ENCODE measurements around the gene BEND2. TPM values are rescaled to one million over a fixed set of nuclear protein-coding genes. Genes with fewer than 3 reads are reported as not detected.

BEND2 gene
- polyA plus RNA-seq, 1 donor from 2014 or later, result not detected

- TF ChIP-seq CTCF (IDR thresholded peaks at IDR 0.05; ENCODE audit: poor library complexity, severe bottlenecking) (no peak), EP300 (conservative IDR thresholded peaks at IDR 0.05; ENCODE audit: poor library complexity, severe bottlenecking) (no peak), RAD21 (conservative IDR thresholded peaks at IDR 0.05) (no peak), SMC3 (conservative IDR thresholded peaks at IDR 0.05; ENCODE audit: poor library complexity) (no peak), TAF1 (IDR thresholded peaks at IDR 0.05; ENCODE audit: low read depth) (no peak), POLR2AphosphoS5 (IDR thresholded peaks at IDR 0.05) (no peak), EZH2 (IDR thresholded peaks at IDR 0.05; ENCODE audit: borderline replicate concordance, insufficient read depth, low read length, poor library complexity, severe bottlenecking) (no peak), REST (IDR thresholded peaks at IDR 0.05; ENCODE audit: borderline replicate concordance) (no peak)
- no peaks in the 10 kb centered on the region for H3F3A ChIP-seq (ENCODE audit: insufficient read depth, low read length, poor library complexity, severe bottlenecking)
- H3K4me3 ChIP-seq (ENCODE audit: low read length), result no peak overlapping the region
- no peaks in the 10 kb centered on the region for H3K9me3 ChIP-seq (ENCODE audit: low read length)
- H3K27me3 ChIP-seq (ENCODE audit: insufficient read depth, low read depth, low read length), result no peaks in the 10 kb centered on the region
- no peak overlapping the region for H2AFZ ChIP-seq (ENCODE audit: low read depth, low read length)
- no peak overlapping the region for H3K9ac ChIP-seq (ENCODE audit: low read length)
- no peak overlapping the region for H3K27ac ChIP-seq (ENCODE audit: low read length)
- H3K36me3 ChIP-seq (ENCODE audit: insufficient read depth, low read length), result no peaks in the 10 kb centered on the region
- no peak overlapping the region for H3K4me2 ChIP-seq (ENCODE audit: low read length)
- no peaks in the 10 kb centered on the region for H3K79me2 ChIP-seq (replicated peaks; ENCODE audit: insufficient read depth, low read length)
- H4K20me1 ChIP-seq (ENCODE audit: insufficient read depth), result no peaks in the 10 kb centered on the region
- H3K9me2 ChIP-seq (ENCODE audit: insufficient read depth, low read length), result no peaks in the 10 kb centered on the region
These were observed 46.5 kb downstream of the BEND2 start for GRCh38 chrX:18174209-18174608.

GRCh38 chrX:18173494-18174180 is 47.0 kb downstream of the BEND2 start:
- H3K27me3 ChIP-seq (ENCODE audit: insufficient read depth, low read depth, low read length), result no peaks in the 10 kb centered on the region

More at GRCh38 chrX:18173494-18174180, 47.0 kb downstream of the BEND2 start:
- Histone ChIP-seq H3F3A (ENCODE audit: insufficient read depth, low read length, poor library complexity, severe bottlenecking) (no peaks in the 10 kb centered on the region), H3K79me2 (replicated peaks; ENCODE audit: insufficient read depth, low read length) (no peaks in the 10 kb centered on the region), H3K9me2 (ENCODE audit: insufficient read depth, low read length) (no peaks in the 10 kb centered on the region), H3K4me2 (ENCODE audit: low read length) (no peak overlapping the region), H3K36me3 (ENCODE audit: insufficient read depth, low read length) (no peaks in the 10 kb centered on the region), H3K9ac (ENCODE audit: low read length) (no peak overlapping the region), H3K4me3 (ENCODE audit: low read length) (no peak overlapping the region), H3K27ac (ENCODE audit: low read length) (no peak overlapping the region), H2AFZ (ENCODE audit: low read depth, low read length) (no peak overlapping the region), H3K9me3 (ENCODE audit: low read length) (no peaks in the 10 kb centered on the region), H4K20me1 (ENCODE audit: insufficient read depth) (no peaks in the 10 kb centered on the region)
- no peak for TF ChIP-seq EP300 (conservative IDR thresholded peaks at IDR 0.05; ENCODE audit: poor library complexity, severe bottlenecking)
- TF ChIP-seq CTCF (IDR thresholded peaks at IDR 0.05; ENCODE audit: poor library complexity, severe bottlenecking), result no peak
- TF ChIP-seq EZH2 (IDR thresholded peaks at IDR 0.05; ENCODE audit: borderline replicate concordance, insufficient read depth, low read length, poor library complexity, severe bottlenecking), result no peak
- TF ChIP-seq SMC3 (conservative IDR thresholded peaks at IDR 0.05; ENCODE audit: poor library complexity), result no peak
- no peak for TF ChIP-seq MXI1 (conservative IDR thresholded peaks at IDR 0.05; ENCODE audit: poor library complexity, severe bottlenecking)
- no peak for TF ChIP-seq TAF1 (IDR thresholded peaks at IDR 0.05; ENCODE audit: low read depth)
- TF ChIP-seq RAD21 (conservative IDR thresholded peaks at IDR 0.05), result no peak
- TF ChIP-seq REST (IDR thresholded peaks at IDR 0.05; ENCODE audit: borderline replicate concordance), result no peak
- no peak for TF ChIP-seq POLR2AphosphoS5 (IDR thresholded peaks at IDR 0.05)
